ENCODE results near the gene TMEM126B.
A peak's percentile ranks its signal among the peaks of the same experiment; 100 is the strongest.

Gene TMEM126B

GRCh38 chr11:85682330-85683305 lies 54.2 kb downstream of the TMEM126B start:
- peak; percentile 55 to 66 for DNase-seq (ENCODE audit: low read depth in 2 of 2)

GRCh38 chr11:85685125-85685819 lies 56.9 kb downstream of the TMEM126B start:
- no peak for DNase-seq (ENCODE audit: low read depth in 2 of 2)

- no peak for DNase-seq (ENCODE audit: low read depth in 2 of 2)
Observed at GRCh38 chr11:85685820-85686459, 57.5 kb downstream of the TMEM126B start, which contains the start of gene CCDC89. TSS of gene CCDC89 (minus strand) at chr11:85686195. CDS start at chr11:85686130, 65 bp downstream.

Data from stimulated activated CD4-positive, alpha-beta T cell treated with anti-CD3 and anti-CD28 coated beads, Interleukin-1b, Interleukin-23, amount 100 ng/mL, for 4 hours (primary cell).